ENCODE results near the gene BICD1. TPM values are rescaled to one million over a fixed set of nuclear protein-coding genes. Genes with fewer than 3 reads are reported as not detected.

The BICD1 gene
- total and polyA plus RNA-seq, 2 donors (not counting 3 experiments of a cell fraction or from before 2014, with no cell fraction given), result 12.2 to 51.0 TPM

GRCh38 chr12:32226768-32227167 is 120.1 kb downstream of the BICD1 start:
- dilution Hi-C loops (cut with MboI; ENCODE audit: extremely low pct_ligation_motif_present, low sequenced_read_pairs), result no loop called here
- no peak overlapping the region for H3K4me3 ChIP-seq (replicated peaks in 1 of 3; ENCODE audit: insufficient read depth in 1 of 3, low read depth in 1 of 3, low read length in 3 of 3)
- no peak overlapping the region for H3K4me2 ChIP-seq (ENCODE audit: insufficient read depth, low read length)
- no peaks in the 10 kb centered on the region for H3K27me3 ChIP-seq (ENCODE audit: control insufficient read depth in 2 of 2, insufficient read depth in 2 of 2, low read length in 2 of 2)
- H3K79me2 ChIP-seq (ENCODE audit: control insufficient read depth, insufficient read depth, low read length), result no peaks in the 10 kb centered on the region
- FAIRE-seq, result no peak
- no peak for DNase-seq (ENCODE audit: low read depth, low spot score)
- H3K27ac ChIP-seq (ENCODE audit: insufficient read depth, low read depth, low read length), result no peak overlapping the region
- TF ChIP-seq MAX (IDR thresholded peaks at IDR 0.05; ENCODE audit: insufficient read depth, insufficient read length), result no peak
- TF ChIP-seq POLR2A (IDR thresholded peaks at IDR 0.05; ENCODE audit: low read depth, low read length), result no peak
- no peak for TF ChIP-seq MYC (IDR thresholded peaks at IDR 0.05; ENCODE audit: low read depth, low read length)
- TF ChIP-seq POLR2AphosphoS5 (IDR thresholded peaks at IDR 0.05; ENCODE audit: insufficient read depth, low read depth, low read length), result no peak
- no peak for TF ChIP-seq FOS (IDR thresholded peaks at IDR 0.05; ENCODE audit: borderline replicate concordance, insufficient read depth, low read length)
- TF ChIP-seq GATA2 (IDR thresholded peaks at IDR 0.05; ENCODE audit: insufficient read depth, insufficient read length, low read depth, low read length), result no peak
- no peak for TF ChIP-seq EZH2 (IDR thresholded peaks at IDR 0.05; ENCODE audit: borderline replicate concordance, low read depth, low read length, severe bottlenecking)
- no peak for TF ChIP-seq CTCF (IDR thresholded peaks at IDR 0.05; ENCODE audit: extremely low read depth in 1 of 2, insufficient read depth in 1 of 2, low read depth in 1 of 2, low read length in 2 of 2)
- TF ChIP-seq JUN (IDR thresholded peaks at IDR 0.05; ENCODE audit: borderline replicate concordance, insufficient read depth, insufficient read length, low read depth), result no peak
- H3K9ac ChIP-seq (replicated peaks; ENCODE audit: extremely low read depth, insufficient read depth, low read length), result no peak overlapping the region
- POLR2A ChIA-PET, result no interaction called here
- H2AFZ ChIP-seq (ENCODE audit: low read depth, low read length), result no peak overlapping the region
- intact Hi-C loops (cut with micrococcal nuclease), result no loop called here
- no peaks in the 10 kb centered on the region for H3K36me3 ChIP-seq (ENCODE audit: control insufficient read depth in 2 of 2, extremely low read depth in 1 of 2, insufficient read depth in 2 of 2, low read length in 2 of 2)
- no peaks in the 10 kb centered on the region for H3K9me1 ChIP-seq (replicated peaks; ENCODE audit: control insufficient read depth, extremely low read depth, insufficient read depth, low read length)
- H3K4me1 ChIP-seq (ENCODE audit: control insufficient read depth, extremely low read depth, insufficient read depth, low read length), result no peaks in the 10 kb centered on the region
- no peaks in the 10 kb centered on the region for H3K9me3 ChIP-seq (replicated peaks; ENCODE audit: control insufficient read depth, insufficient read depth, low read length)
- CTCF ChIA-PET, result no interaction called here
- no TSS peak for BruUV-seq (replicated peaks)
- H4K20me1 ChIP-seq (replicated peaks; ENCODE audit: control insufficient read depth, extremely low read depth, insufficient read depth, low read length), result no peaks in the 10 kb centered on the region
